NCI-H82 treated with DMSO at 0.1 percent for 48 hours (cell line): Measurements from ENCODE around the gene COL8A1.
"Not testable (repeated sequence)": the region's sequence is repeated elsewhere in the genome, so short reads cannot be mapped to it uniquely, and the experiment has no call there.

Experiments
- DNase-seq: peaks from one replicate; lab custom pipeline; 2025; ENCODE audit not compliant: unreplicated experiment; lab: John Stamatoyannopoulos, UW

The COL8A1 gene

DNA sequence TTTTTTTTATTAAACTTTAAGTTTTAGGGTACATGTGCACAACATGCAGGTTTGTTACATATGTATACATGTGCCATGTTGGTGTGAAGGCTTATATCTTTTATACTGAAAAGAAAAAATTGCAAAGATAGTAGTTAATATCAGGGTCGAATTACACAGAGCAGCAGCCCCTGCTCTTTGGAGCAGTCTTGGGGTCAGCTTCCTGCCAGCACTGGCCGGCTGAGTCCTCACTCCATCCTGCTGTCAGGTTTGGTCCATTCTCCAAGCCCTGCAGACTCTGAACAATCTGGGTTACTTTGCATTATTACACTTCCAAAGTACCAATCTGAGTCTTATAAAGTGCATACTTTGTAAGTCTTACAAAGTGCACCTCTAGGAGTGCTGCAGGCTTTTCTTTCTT, 66.0 kb downstream of the COL8A1 start:
- no peak for DNase-seq

DNA sequence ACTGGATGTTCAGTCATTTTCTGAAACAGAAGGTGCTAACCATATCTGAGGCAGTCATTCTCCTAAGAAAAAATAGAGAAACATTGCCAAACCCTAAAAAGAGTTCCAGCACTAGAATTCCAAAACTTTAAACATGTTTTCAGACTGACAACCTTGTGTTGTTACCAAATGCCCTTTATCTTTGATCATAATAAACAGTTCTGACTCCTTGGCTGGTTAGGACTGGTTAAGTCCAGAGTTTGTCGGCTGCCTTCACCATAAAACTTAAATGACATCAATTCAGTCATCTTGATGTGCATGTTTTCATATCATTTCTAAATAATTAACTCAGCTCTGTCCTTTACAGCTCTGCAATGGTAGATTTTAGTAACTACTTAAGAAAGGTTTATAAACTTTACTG, 68.0 kb downstream of the COL8A1 start:
- no peak for DNase-seq

DNA sequence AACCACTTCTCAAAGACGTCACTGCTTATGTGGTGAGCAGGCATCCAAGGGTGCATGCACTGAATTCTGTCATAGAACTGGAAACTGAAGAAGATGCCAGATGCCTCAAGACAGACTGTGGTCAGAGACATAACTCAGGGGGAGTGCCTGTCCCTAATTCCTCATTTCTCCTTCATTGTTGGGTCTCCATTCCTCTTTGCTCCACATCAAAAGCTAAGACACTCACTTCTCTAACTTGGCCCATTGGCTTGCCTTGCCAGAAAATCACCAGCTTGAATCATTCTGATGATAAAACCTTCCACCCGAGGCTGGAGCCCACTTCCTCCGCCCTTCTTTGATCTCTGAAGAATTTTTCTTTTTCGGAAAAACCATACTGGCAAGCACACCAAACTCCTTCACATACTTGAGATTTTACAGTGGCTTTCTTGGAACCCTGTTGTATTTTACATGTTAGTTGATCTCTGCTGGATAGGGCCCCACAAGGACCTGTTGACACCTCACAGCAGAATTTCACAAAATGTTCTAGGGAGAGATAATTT, 69.9 kb downstream of the COL8A1 start:
- DNase-seq, result no peak

DNA sequence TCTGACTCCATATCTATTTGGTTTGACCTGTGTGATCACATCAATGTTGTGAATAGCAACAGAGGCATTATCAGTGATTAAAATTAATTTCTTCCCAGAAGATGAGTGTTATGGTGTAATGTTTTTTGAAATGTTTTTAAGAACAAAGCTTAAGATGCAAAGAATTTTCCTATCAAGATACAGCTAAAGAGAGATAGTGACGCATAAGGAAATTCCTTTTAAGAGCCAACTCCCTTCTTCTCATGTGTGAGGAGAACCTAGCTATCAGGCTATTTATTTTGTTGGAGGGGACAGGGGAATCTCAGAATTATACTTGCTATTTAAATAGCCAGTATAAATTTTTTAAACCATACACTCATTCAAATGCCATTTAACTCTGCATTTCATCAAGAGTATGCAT, 71.3 kb downstream of the COL8A1 start:
- DNase-seq, result no peak

DNA sequence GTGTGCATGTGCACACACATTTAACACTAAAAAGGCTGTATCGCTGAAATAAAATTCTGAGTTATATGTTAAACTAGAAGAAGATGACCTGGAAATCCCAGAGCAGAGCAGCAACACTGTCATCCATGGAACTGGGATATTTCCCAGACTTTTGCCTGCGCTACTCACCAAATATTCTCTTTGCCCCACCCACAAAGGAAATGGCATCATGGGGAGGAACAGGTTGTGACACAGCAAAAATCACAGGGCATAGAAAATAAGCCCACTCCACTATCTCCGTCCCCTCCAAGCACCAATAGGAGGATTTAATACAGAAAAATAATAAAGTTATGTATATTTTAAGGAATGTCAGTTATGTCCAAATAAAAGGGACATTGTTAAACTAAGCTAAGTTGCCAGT, 71.7 kb downstream of the COL8A1 start:
- DNase-seq, result no peak

DNA sequence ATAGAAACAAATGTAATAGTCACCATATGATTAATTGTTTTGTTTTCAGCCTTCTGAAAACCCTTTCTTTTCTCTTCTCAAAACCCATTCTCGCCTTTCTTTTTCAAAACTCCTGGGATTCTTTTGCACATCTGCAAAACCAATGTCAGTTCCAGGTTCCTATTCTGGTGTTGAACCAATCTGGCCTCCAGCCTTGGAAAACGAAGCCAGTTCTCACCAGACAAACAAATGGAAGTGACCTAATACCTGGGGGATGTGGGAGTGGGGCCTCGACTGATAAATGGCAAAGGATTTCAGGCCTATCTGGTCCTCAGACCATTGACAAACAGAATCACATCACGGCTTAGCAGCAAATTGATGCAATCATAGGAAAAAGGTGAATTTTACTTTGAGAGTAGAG, 73.0 kb downstream of the COL8A1 start:
- DNase-seq, result no peak

GRCh38 chr3:99712291-99712954, 74.0 kb downstream of the COL8A1 start:
- DNase-seq, result no peak

DNA sequence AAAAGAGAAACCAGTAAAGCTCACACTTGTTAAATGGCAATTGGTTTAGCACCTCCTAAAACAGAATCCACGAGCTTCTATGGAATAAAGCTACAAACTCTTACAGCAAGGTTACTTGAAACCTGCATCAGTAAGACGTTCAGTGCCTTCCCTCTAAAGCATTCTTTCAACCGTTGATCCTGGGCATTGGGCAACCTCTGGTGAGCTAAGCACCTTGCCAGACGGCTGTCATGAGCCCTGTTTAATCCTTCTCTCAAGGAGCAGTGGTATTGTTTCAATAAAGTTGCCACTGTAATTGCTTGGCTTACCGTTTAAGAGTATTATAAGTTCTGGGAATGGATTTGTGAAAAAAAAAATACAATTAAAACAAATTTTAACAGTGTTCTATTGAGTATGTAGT, 75.0 kb downstream of the COL8A1 start:
- peak; percentile 10 for DNase-seq

DNA sequence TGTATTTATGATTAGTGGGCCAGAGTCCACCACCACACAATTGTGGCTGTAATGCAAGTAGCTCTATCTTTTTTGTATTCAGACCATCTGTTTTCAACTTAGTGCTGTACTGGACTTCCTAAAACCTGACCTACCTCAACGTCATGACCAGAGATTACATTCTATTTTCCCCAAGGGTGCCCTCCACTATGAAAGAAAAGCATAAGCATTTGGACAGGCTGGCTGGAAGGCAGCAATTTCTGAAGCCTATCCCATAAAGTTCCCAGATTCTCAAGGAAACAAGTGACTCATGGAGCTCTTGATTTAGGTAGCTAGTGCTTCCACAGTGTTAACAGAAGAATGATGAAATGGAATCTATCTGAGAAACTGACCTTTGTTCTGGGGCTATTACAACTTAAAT, 75.8 kb downstream of the COL8A1 start:
- no peak for DNase-seq

DNA sequence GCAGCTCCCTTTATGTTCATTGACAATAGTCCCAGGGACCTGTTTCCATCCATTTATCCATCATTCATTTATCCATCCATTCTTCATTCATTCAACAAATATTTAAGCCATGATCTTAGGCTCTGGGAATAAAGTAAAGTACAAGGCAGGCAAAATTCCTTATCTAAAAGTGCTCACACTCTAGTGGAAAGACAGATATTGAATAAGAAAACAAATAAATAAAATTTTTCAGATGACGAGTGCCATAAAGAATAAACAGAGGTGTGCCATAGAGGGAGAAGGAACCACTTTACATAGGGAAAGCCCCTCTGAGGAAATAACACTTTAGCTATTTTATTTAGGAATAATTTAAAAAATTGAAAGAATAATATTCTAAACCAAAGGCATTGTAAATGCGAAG, 76.2 kb downstream of the COL8A1 start:
- DNase-seq, result no peak

GRCh38 chr3:99716463-99716995, 78.1 kb downstream of the COL8A1 start:
- DNase-seq, result no peak

GRCh38 chr3:99720985-99721632, 82.7 kb downstream of the COL8A1 start:
- DNase-seq, result no peak

DNA sequence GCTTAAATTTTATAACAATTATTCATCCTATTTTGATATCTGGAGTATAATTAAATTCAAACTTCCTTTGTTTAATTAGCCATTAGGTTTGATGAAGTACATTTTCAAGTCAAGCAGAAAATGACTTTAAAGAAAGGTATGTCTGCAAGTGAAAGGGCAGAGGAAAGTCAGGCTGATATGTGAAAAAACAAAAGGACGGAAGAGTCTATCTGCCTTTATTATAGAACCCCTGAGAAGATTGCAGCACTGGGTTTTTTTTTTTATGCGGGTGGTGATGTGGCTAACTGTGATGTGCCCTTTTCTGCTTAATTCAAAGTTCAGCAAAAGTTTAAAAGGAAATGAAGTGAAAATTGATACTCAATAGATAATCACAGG, 83.2 kb downstream of the COL8A1 start:
- no peak for DNase-seq

DNA sequence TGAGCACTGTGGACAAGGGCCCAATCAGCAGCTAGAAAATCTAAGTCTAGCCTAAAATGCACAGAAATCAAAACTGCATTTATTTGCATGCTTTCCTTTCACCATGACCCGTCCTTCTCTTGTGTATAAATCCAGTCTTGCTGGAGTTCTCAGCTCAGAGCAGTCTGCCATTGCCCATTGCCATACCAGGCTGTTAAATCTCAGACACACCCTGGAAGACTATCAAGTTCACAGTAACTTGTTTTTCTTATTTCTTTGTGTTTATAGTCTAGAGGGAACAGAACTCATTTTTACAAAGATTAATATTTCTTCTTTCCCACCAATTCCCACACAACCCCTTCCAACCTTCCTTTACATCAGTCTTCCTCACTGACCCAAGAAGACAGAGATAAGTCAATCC, 85.9 kb downstream of the COL8A1 start:
- no peak for DNase-seq

GRCh38 chr3:99730870-99731269, 92.5 kb downstream of the COL8A1 start:
- DNase-seq, result no peak

GRCh38 chr3:99731499-99731898, 93.1 kb downstream of the COL8A1 start:
- DNase-seq, result no peak

- not testable (repeated sequence) for DNase-seq
These were observed 102.0 kb downstream of the COL8A1 start for GRCh38 chr3:99740371-99740770.

GRCh38 chr3:99741588-99741987, 103.2 kb downstream of the COL8A1 start:
- no peak for DNase-seq

GRCh38 chr3:99747915-99748314, 109.5 kb downstream of the COL8A1 start:
- DNase-seq, result no peak

DNA sequence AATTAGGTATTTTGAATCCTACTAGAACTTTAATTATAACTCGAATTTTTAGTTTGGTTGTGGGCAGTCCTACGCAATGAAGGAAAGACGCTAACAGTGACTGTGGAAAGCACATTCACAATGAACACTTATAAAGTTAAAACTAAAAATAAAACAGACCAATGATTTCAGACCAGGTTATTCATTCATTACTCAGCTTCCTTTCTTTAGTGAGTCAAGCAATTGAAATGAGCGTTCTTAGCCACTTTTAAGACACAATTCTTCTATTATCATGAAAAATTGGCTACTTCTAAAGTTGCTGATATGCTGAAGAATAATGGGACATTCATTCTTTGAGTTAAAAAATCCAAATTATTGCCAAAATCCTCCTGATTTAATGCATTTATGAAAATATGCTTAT, 113.3 kb downstream of the COL8A1 start:
- no peak for DNase-seq

DNA sequence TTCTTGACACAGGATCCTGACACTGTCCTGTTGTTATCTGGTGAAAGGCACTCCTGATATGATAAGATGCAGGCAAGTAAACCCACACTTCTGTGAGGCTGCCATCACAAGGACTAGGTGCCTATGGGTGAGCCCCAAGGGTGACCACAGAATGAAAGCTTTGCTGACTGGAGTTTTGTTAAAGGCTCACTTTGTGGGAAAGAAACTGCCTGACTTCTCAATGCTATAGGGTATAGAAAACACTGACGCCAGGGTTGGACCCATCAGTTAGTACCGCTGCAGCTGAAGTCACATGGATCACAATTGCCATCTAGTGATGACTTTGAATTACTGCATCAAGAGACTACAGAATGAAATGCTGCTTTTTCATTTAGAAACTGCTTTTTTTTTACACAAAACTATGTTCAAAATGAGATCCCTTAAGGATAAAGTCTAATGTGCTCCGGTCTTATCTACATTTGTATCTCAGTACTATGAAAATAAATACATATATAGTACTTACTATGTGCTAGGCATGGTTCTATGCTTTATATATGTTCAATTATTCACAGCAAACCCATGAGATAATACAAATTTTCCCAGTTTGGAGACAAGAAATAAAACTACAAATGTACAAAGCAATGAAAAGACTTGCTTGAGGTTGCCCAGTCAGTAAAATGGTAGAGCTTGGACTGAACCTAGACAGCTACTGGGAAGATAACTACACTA, 115.0 kb downstream of the COL8A1 start:
- peak; percentile 34 for DNase-seq

- DNase-seq, result no peak
These were observed 117.4 kb downstream of the COL8A1 start for GRCh38 chr3:99755831-99756230.
